WTC11 (cell line): Measurements from ENCODE around the gene TRIM26. TPM values are rescaled to one million over a fixed set of nuclear protein-coding genes. Genes with fewer than 3 reads are reported as not detected.

Experiments used
- ATAC-seq: fragments of 200-7000 bp; cut with Tn5 transposase; 2 replicates; pipeline ENCODE4 v1.10.0; 2021; ENCODE audit warnings: mild to moderate bottlenecking, moderate library complexity
- CTCF ChIA-PET: fragments of 300-600 bp; sonication (Branson Sonifier 250); formaldehyde crosslinking; loops from one replicate; lab custom pipeline; 2021; ENCODE audit warnings: antibody characterized with exemption; lab: Charles Lee
- POLR2A ChIA-PET: fragments of 350-600 bp; sonication (Branson Sonifier 250); formaldehyde crosslinking; loops from one replicate; lab custom pipeline; 2021; ENCODE audit warnings: antibody characterized with exemption; lab: Charles Lee
- DNase-seq: peaks from one replicate; pipeline ENCODE4 v3.0.0; 2021; ENCODE audit warnings: low spot score
- H3K27ac Mint-ChIP-seq: 2 replicates; pipeline ENCODE4 v1.8.0; 2021; ENCODE audit warnings: mixed read lengths
- H3K27me3 Mint-ChIP-seq: 2 replicates; pipeline ENCODE4 v1.8.0; 2021; ENCODE audit warnings: low read depth, mild to moderate bottlenecking, moderate library complexity, mixed read lengths
- H3K36me3 Mint-ChIP-seq: 2 replicates; pipeline ENCODE4 v1.8.0; 2021; ENCODE audit warnings: mixed read lengths
- H3K4me1 Mint-ChIP-seq: 2 replicates; pipeline ENCODE4 v1.8.0; 2022; ENCODE audit warnings: mixed read lengths
- H3K4me3 Mint-ChIP-seq: 2 replicates; pipeline ENCODE4 v1.8.0; 2021; ENCODE audit warnings: mild to moderate bottlenecking, moderate library complexity, mixed read lengths
- H3K9me3 Mint-ChIP-seq: 2 replicates; pipeline ENCODE4 v1.8.0; 2021; ENCODE audit warnings: mixed read lengths
- ESRRA ChIP-seq: sonication (generic); formaldehyde crosslinking; IDR thresholded peaks from 2 replicates; pipeline ENCODE4 v1.8.1; 2022; ENCODE audit warnings: mild to moderate bottlenecking, missing genetic modification reagents, borderline replicate concordance
- ETV6 ChIP-seq: sonication (generic); formaldehyde crosslinking; IDR thresholded peaks from 2 replicates; pipeline ENCODE4 v1.8.1; 2022; ENCODE audit warnings: mild to moderate bottlenecking, missing genetic modification reagents
- FOXJ3 ChIP-seq: sonication (generic); formaldehyde crosslinking; IDR thresholded peaks from 2 replicates; pipeline ENCODE4 v1.9.0; 2021; ENCODE audit warnings: missing genetic modification reagents, mild to moderate bottlenecking, borderline replicate concordance
- FOXK1 ChIP-seq: sonication (generic); formaldehyde crosslinking; IDR thresholded peaks from 2 replicates; pipeline ENCODE4 v1.8.0; 2022; ENCODE audit warnings: mild to moderate bottlenecking, moderate library complexity, missing genetic modification reagents
- IRF2 ChIP-seq: sonication (generic); formaldehyde crosslinking; IDR thresholded peaks from 2 replicates; pipeline ENCODE4 v1.8.0; 2022; ENCODE audit warnings: low read depth, missing genetic modification reagents, borderline replicate concordance
- JUN ChIP-seq: sonication (generic); formaldehyde crosslinking; IDR thresholded peaks from 2 replicates; pipeline ENCODE4 v1.8.0; 2023; ENCODE audit warnings: mild to moderate bottlenecking, missing genetic modification reagents
- MYBL2 ChIP-seq: sonication (generic); formaldehyde crosslinking; IDR thresholded peaks from 2 replicates; pipeline ENCODE4 v1.8.1; 2023; ENCODE audit warnings: mild to moderate bottlenecking, moderate library complexity, missing genetic modification reagents
- RORB ChIP-seq: fragments of 250-450 bp; sonication (Bioruptor Pico); IDR thresholded peaks from 2 replicates; pipeline ENCODE4 v1.9.0; 2021; ENCODE audit warnings: mild to moderate bottlenecking
- total RNA-seq: library from RNA; stranded (reverse); gene quantifications from 3 replicates; pipeline ENCODE4 v1.2.3, GENCODE V29; 2021
- TF ChIP-seq, protein P1 (sequence below): sonication (generic); formaldehyde crosslinking; IDR thresholded peaks from 2 replicates; pipeline ENCODE4 v1.8.0; 2023; ENCODE audit warnings: missing genetic modification reagents, mild to moderate bottlenecking, borderline replicate concordance
- TF ChIP-seq, protein P2 (sequence below): sonication (generic); formaldehyde crosslinking; IDR thresholded peaks from 2 replicates; pipeline ENCODE4 v1.8.0; 2022; ENCODE audit warnings: mild to moderate bottlenecking, missing genetic modification reagents
- TF ChIP-seq, protein P3 (sequence below): sonication (generic); formaldehyde crosslinking; IDR thresholded peaks from 2 replicates; pipeline ENCODE4 v1.8.0; 2023; ENCODE audit warnings: missing genetic modification reagents
- TF ChIP-seq, protein P4 (sequence below): sonication (generic); formaldehyde crosslinking; IDR thresholded peaks from 2 replicates; pipeline ENCODE4 v1.8.0; 2022; ENCODE audit warnings: mild to moderate bottlenecking, missing genetic modification reagents
- TF ChIP-seq, protein P5 (sequence below): fragments of 250-450 bp; sonication (Bioruptor Pico); IDR thresholded peaks from 2 replicates; pipeline ENCODE4 v1.9.0; 2021; ENCODE audit warnings: mild to moderate bottlenecking, borderline replicate concordance
- TF ChIP-seq, protein P6 (sequence below): sonication (generic); formaldehyde crosslinking; IDR thresholded peaks from 2 replicates; pipeline ENCODE4 v1.8.0; 2022; ENCODE audit warnings: missing genetic modification reagents

TRIM26 gene
- total RNA-seq, 1 experiment from 2014 or later, result 27.7 TPM

DNA sequence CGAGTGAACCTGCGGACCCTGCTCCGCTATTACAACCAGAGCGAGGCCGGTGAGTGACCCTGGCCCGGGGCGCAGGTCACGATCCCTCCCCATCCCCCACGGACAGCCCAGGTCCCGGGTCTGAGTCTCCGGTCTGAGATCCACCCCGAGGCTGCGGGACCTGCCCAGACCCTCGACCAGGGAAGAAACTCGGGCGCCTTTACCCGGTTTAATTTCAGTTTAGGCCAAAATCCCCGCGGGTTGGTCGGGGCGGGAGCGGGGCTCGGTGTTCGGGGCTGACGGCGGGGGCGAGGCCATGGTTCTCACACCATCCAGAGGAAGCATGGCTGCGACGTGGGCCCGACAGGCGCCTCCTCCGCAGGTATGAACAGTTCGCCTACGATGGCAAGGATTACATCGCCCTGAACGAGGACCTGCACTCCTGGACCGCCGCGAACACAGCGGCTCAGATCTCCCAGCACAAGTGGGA, 46.9 kb upstream of the TRIM26 start (continued):
- TF ChIP-seq, protein P1, sequence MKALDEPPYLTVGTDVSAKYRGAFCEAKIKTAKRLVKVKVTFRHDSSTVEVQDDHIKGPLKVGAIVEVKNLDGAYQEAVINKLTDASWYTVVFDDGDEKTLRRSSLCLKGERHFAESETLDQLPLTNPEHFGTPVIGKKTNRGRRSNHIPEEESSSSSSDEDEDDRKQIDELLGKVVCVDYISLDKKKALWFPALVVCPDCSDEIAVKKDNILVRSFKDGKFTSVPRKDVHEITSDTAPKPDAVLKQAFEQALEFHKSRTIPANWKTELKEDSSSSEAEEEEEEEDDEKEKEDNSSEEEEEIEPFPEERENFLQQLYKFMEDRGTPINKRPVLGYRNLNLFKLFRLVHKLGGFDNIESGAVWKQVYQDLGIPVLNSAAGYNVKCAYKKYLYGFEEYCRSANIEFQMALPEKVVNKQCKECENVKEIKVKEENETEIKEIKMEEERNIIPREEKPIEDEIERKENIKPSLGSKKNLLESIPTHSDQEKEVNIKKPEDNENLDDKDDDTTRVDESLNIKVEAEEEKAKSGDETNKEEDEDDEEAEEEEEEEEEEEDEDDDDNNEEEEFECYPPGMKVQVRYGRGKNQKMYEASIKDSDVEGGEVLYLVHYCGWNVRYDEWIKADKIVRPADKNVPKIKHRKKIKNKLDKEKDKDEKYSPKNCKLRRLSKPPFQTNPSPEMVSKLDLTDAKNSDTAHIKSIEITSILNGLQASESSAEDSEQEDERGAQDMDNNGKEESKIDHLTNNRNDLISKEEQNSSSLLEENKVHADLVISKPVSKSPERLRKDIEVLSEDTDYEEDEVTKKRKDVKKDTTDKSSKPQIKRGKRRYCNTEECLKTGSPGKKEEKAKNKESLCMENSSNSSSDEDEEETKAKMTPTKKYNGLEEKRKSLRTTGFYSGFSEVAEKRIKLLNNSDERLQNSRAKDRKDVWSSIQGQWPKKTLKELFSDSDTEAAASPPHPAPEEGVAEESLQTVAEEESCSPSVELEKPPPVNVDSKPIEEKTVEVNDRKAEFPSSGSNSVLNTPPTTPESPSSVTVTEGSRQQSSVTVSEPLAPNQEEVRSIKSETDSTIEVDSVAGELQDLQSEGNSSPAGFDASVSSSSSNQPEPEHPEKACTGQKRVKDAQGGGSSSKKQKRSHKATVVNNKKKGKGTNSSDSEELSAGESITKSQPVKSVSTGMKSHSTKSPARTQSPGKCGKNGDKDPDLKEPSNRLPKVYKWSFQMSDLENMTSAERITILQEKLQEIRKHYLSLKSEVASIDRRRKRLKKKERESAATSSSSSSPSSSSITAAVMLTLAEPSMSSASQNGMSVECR (CRISPR knock-in tag), result 0 out of 2 replicates have a peak, but pooled peaks have one; percentile 67
- TF ChIP-seq FOXK1 (CRISPR knock-in tag), result 0 out of 2 replicates have a peak, but pooled peaks have one; percentile 21
- 0 out of 2 replicates have a peak, but pooled peaks have one; percentile 17 for TF ChIP-seq ETV6
- TF ChIP-seq, protein P2, sequence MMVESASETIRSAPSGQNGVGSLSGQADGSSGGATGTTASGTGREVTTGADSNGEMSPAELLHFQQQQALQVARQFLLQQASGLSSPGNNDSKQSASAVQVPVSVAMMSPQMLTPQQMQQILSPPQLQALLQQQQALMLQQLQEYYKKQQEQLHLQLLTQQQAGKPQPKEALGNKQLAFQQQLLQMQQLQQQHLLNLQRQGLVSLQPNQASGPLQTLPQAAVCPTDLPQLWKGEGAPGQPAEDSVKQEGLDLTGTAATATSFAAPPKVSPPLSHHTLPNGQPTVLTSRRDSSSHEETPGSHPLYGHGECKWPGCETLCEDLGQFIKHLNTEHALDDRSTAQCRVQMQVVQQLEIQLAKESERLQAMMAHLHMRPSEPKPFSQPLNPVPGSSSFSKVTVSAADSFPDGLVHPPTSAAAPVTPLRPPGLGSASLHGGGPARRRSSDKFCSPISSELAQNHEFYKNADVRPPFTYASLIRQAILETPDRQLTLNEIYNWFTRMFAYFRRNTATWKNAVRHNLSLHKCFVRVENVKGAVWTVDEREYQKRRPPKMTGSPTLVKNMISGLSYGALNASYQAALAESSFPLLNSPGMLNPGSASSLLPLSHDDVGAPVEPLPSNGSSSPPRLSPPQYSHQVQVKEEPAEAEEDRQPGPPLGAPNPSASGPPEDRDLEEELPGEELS (CRISPR knock-in tag), result no peak
- TF ChIP-seq, protein P3, sequence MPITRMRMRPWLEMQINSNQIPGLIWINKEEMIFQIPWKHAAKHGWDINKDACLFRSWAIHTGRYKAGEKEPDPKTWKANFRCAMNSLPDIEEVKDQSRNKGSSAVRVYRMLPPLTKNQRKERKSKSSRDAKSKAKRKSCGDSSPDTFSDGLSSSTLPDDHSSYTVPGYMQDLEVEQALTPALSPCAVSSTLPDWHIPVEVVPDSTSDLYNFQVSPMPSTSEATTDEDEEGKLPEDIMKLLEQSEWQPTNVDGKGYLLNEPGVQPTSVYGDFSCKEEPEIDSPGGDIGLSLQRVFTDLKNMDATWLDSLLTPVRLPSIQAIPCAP (CRISPR knock-in tag), result 0 out of 2 replicates have a peak, but pooled peaks have one; percentile 60
- TF ChIP-seq RORB (CRISPR knock-in tag), result no peak
- 0 out of 2 replicates have a peak, but pooled peaks have one; percentile 30 for TF ChIP-seq JUN (CRISPR knock-in tag)
- TF ChIP-seq, protein P4, sequence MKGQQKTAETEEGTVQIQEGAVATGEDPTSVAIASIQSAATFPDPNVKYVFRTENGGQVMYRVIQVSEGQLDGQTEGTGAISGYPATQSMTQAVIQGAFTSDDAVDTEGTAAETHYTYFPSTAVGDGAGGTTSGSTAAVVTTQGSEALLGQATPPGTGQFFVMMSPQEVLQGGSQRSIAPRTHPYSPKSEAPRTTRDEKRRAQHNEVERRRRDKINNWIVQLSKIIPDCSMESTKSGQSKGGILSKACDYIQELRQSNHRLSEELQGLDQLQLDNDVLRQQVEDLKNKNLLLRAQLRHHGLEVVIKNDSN (CRISPR knock-in tag), result no peak; the same call in 1 of the 2 replicates

DNA sequence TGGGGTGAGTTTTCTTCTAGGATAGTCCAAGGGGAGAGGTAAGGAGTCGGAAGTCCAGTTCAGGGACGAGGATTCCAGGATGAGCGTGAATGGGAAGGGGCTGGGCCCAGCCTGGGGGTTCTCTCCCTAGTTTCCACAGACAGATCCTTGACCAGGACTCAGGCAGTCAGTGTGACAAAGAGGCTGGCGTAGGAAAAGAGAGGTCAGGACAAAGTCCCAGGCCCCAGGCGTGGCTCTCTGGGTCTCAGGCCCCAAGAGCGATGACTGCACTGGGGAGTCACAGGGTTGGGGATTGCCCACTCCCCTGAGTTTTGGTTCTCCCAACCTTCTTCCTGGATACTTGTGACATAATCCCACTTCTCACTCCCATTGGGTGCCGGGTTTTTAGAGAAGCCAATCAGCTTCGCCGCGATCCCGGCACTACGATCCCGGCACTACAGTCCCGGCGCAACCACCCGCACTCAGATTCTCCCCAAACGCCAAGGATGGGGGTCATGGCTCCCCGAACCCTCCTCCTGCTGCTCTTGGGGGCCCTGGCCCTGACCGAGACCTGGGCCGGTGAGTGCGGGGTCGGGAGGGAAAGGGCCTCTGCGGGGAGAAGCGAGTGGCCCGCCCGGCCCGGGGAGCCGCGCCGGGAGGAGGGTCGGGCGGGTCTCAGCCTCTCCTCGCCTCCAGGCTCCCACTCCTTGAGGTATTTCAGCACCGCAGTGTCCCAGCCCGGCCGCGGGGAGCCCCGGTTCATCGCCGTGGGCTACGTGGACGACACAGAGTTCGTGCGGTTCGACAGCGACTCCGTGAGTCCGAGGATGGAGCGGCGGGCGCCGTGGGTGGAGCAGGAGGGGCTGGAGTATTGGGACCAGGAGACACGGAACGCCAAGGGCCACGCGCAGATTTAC, 46.2 kb upstream of the TRIM26 start:
- CTCF ChIA-PET, result no interaction called here
- TF ChIP-seq IRF2 (CRISPR knock-in tag), result no peak
- no peak for TF ChIP-seq ESRRA (CRISPR knock-in tag)
- TF ChIP-seq FOXJ3 (CRISPR knock-in tag), result no peak
- TF ChIP-seq, protein P5, sequence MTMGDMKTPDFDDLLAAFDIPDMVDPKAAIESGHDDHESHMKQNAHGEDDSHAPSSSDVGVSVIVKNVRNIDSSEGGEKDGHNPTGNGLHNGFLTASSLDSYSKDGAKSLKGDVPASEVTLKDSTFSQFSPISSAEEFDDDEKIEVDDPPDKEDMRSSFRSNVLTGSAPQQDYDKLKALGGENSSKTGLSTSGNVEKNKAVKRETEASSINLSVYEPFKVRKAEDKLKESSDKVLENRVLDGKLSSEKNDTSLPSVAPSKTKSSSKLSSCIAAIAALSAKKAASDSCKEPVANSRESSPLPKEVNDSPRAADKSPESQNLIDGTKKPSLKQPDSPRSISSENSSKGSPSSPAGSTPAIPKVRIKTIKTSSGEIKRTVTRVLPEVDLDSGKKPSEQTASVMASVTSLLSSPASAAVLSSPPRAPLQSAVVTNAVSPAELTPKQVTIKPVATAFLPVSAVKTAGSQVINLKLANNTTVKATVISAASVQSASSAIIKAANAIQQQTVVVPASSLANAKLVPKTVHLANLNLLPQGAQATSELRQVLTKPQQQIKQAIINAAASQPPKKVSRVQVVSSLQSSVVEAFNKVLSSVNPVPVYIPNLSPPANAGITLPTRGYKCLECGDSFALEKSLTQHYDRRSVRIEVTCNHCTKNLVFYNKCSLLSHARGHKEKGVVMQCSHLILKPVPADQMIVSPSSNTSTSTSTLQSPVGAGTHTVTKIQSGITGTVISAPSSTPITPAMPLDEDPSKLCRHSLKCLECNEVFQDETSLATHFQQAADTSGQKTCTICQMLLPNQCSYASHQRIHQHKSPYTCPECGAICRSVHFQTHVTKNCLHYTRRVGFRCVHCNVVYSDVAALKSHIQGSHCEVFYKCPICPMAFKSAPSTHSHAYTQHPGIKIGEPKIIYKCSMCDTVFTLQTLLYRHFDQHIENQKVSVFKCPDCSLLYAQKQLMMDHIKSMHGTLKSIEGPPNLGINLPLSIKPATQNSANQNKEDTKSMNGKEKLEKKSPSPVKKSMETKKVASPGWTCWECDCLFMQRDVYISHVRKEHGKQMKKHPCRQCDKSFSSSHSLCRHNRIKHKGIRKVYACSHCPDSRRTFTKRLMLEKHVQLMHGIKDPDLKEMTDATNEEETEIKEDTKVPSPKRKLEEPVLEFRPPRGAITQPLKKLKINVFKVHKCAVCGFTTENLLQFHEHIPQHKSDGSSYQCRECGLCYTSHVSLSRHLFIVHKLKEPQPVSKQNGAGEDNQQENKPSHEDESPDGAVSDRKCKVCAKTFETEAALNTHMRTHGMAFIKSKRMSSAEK (CRISPR knock-in tag), result no peak
- no peak for TF ChIP-seq MYBL2
- TF ChIP-seq, protein P6, sequence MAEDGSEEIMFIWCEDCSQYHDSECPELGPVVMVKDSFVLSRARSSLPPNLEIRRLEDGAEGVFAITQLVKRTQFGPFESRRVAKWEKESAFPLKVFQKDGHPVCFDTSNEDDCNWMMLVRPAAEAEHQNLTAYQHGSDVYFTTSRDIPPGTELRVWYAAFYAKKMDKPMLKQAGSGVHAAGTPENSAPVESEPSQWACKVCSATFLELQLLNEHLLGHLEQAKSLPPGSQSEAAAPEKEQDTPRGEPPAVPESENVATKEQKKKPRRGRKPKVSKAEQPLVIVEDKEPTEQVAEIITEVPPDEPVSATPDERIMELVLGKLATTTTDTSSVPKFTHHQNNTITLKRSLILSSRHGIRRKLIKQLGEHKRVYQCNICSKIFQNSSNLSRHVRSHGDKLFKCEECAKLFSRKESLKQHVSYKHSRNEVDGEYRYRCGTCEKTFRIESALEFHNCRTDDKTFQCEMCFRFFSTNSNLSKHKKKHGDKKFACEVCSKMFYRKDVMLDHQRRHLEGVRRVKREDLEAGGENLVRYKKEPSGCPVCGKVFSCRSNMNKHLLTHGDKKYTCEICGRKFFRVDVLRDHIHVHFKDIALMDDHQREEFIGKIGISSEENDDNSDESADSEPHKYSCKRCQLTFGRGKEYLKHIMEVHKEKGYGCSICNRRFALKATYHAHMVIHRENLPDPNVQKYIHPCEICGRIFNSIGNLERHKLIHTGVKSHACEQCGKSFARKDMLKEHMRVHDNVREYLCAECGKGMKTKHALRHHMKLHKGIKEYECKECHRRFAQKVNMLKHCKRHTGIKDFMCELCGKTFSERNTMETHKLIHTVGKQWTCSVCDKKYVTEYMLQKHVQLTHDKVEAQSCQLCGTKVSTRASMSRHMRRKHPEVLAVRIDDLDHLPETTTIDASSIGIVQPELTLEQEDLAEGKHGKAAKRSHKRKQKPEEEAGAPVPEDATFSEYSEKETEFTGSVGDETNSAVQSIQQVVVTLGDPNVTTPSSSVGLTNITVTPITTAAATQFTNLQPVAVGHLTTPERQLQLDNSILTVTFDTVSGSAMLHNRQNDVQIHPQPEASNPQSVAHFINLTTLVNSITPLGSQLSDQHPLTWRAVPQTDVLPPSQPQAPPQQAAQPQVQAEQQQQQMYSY, result no peak

More for the DNA sequence above, 46.2 kb upstream of the TRIM26 start:
- Mint-ChIP-seq H3K27ac (no peak overlapping the region), H3K9me3 (0 out of 2 replicates have a peak, but pooled peaks cover 6% of the 10 kb centered on the region), H3K27me3 (peaks cover 68% of the 10 kb centered on the region), H3K4me1 (peaks cover 14% of the 10 kb centered on the region), H3K4me3 (peak overlapping the region; percentile 74), H3K36me3 (peaks cover 21% of the 10 kb centered on the region)
- POLR2A ChIA-PET, result no interaction called here
- ATAC-seq (peak; percentile 93), DNase-seq (peak; percentile 72)
